ENCODE results near the gene CACNA1H. TPM values are rescaled to one million over a fixed set of nuclear protein-coding genes. Genes with fewer than 3 reads are reported as not detected.

Gene CACNA1H
- total and polyA plus RNA-seq, 2 donors (not counting 3 experiments of a cell fraction or from before 2014, with no cell fraction given), result 0.03 TPM; not detected in 1

GRCh38 chr16:1177750-1178149 lies 24.8 kb downstream of the CACNA1H start:
- no peaks in the 10 kb centered on the region for H4K20me1 ChIP-seq (replicated peaks; ENCODE audit: control insufficient read depth, extremely low read depth, insufficient read depth, low read length)
- DNase-seq (ENCODE audit: low read depth, low spot score) (no peak), FAIRE-seq (no peak)
- no peak overlapping the region for H3K4me2 ChIP-seq (ENCODE audit: insufficient read depth, low read length)
- no peak overlapping the region for H2AFZ ChIP-seq (ENCODE audit: low read depth, low read length)
- CTCF ChIA-PET, result no interaction called here
- H3K4me3 ChIP-seq (replicated peaks in 1 of 3; ENCODE audit: insufficient read depth in 1 of 3, low read depth in 1 of 3, low read length in 3 of 3), result no peak overlapping the region
- H3K9me3 ChIP-seq (replicated peaks; ENCODE audit: control insufficient read depth, insufficient read depth, low read length), result no peaks in the 10 kb centered on the region
- POLR2A ChIA-PET, result no interaction called here
- TF ChIP-seq FOS (IDR thresholded peaks at IDR 0.05; ENCODE audit: borderline replicate concordance, insufficient read depth, low read length), result no peak
- TF ChIP-seq POLR2A (IDR thresholded peaks at IDR 0.05; ENCODE audit: low read depth, low read length), result no peak
- TF ChIP-seq POLR2AphosphoS5 (IDR thresholded peaks at IDR 0.05; ENCODE audit: insufficient read depth, low read depth, low read length), result no peak
- no peak for TF ChIP-seq GATA2 (IDR thresholded peaks at IDR 0.05; ENCODE audit: insufficient read depth, insufficient read length, low read depth, low read length)
- no peak for TF ChIP-seq JUN (IDR thresholded peaks at IDR 0.05; ENCODE audit: borderline replicate concordance, insufficient read depth, insufficient read length, low read depth)
- TF ChIP-seq MYC (IDR thresholded peaks at IDR 0.05; ENCODE audit: low read depth, low read length), result no peak
- TF ChIP-seq EZH2 (IDR thresholded peaks at IDR 0.05; ENCODE audit: borderline replicate concordance, low read depth, low read length, severe bottlenecking), result no peak
- no peak for TF ChIP-seq MAX (IDR thresholded peaks at IDR 0.05; ENCODE audit: insufficient read depth, insufficient read length)
- TF ChIP-seq CTCF (IDR thresholded peaks at IDR 0.05; ENCODE audit: extremely low read depth in 1 of 2, insufficient read depth in 1 of 2, low read depth in 1 of 2, low read length in 2 of 2), result no peak
- no peak overlapping the region for H3K27ac ChIP-seq (ENCODE audit: insufficient read depth, low read depth, low read length)
- H3K36me3 ChIP-seq (ENCODE audit: control insufficient read depth in 2 of 2, extremely low read depth in 1 of 2, insufficient read depth in 2 of 2, low read length in 2 of 2), result no peaks in the 10 kb centered on the region
- H3K9ac ChIP-seq (replicated peaks; ENCODE audit: extremely low read depth, insufficient read depth, low read length), result no peak overlapping the region
- H3K27me3 ChIP-seq (ENCODE audit: control insufficient read depth in 2 of 2, insufficient read depth in 2 of 2, low read length in 2 of 2), result no peaks in the 10 kb centered on the region
- dilution Hi-C loops (cut with MboI; ENCODE audit: extremely low pct_ligation_motif_present, low sequenced_read_pairs) (no loop called here), intact Hi-C loops (cut with micrococcal nuclease) (no loop called here)
- BruUV-seq (replicated peaks), result no TSS peak
- no peaks in the 10 kb centered on the region for H3K9me1 ChIP-seq (replicated peaks; ENCODE audit: control insufficient read depth, extremely low read depth, insufficient read depth, low read length)
- peaks cover 4% of the 10 kb centered on the region for H3K4me1 ChIP-seq (ENCODE audit: control insufficient read depth, extremely low read depth, insufficient read depth, low read length)
- no peaks in the 10 kb centered on the region for H3K79me2 ChIP-seq (ENCODE audit: control insufficient read depth, insufficient read depth, low read length)

Measured in endothelial cell of umbilical vein (primary cell).